ENCODE data around the gene MDM1.
A peak's percentile ranks its signal among the peaks of the same experiment; 100 is the strongest.

MDM1 gene

DNA sequence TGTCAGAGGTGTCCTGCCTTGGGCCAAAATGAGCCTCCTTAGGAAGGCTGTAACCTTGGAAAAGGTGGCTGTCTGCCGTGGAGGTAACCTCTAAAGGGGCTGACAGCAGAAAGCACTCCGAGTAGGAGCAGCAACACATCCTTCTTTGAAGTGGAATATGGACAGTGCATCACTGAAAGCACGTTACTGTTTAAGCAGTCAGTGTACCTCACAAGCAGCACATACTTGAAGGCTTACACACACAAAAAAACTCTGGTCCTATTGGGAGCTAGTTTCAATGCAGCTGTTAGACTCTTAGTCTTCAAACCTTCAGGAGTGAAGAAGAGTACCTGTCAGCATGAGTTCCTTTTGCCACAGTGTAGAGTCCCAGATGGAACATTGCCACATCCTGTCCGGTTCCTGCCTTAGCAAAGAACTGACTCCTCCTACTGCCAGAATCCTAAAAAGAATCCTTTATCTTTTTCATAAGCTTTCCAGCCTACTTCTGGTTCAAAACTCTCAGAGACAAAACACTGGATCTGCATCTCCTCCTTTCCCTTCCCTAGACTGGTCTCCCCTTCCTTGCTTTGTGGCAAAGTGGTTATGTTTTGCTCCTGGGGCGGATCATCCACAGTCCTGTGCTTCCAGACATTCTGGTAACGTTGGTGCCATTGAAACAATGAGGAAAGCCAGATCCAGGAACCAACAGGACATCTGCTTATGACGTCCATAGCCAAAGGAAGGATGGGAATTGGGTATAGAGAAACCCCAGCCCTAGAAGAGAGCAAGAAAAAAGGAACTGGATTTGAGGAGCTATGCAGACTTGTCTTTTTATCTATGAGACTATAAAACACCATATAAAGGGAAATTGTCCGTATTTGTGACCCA is 8.5 kb upstream of the MDM1 start:
- Histone ChIP-seq H3K4me3 (ENCODE audit: low read depth, low read length) (no peak overlapping the region), H3K27me3 (ENCODE audit: insufficient read depth, low read length) (peaks cover 38% of the 10 kb centered on the region), H3K4me1 (ENCODE audit: control insufficient read depth, insufficient read depth, low read length, unreplicated experiment) (no peaks in the 10 kb centered on the region), H3K36me3 (ENCODE audit: insufficient read depth, low read length) (no peaks in the 10 kb centered on the region), H3K79me2 (ENCODE audit: control insufficient read depth, insufficient read depth, low read length, unreplicated experiment) (no peaks in the 10 kb centered on the region), H3K27ac (ENCODE audit: low read depth, low read length) (no peak overlapping the region), H2AFZ (ENCODE audit: low read length, unreplicated experiment) (no peak overlapping the region)

DNA sequence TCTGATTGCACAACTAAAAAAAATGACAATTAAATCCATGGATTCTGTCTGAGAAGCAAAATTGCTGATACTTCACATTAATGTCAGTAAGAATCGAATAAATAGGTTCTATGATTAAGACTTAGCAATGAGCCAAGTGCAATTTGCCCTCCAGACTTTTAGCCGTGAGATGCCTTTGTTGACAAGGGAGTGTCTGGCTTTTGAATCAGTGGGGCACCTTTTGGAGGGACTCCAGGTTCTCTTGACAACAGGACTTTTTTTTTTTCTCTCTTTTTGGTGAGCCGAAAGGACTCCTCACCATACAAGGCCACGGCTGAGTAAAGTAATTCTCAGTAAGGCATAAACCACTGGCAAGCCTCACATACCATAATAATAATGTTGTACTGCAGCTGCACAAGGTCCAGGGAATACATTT is 4.7 kb upstream of the MDM1 start:
- Histone ChIP-seq H3K27ac (ENCODE audit: low read depth, low read length) (no peak overlapping the region), H2AFZ (ENCODE audit: low read length, unreplicated experiment) (no peak overlapping the region), H3K4me3 (ENCODE audit: low read depth, low read length) (no peak overlapping the region), H3K79me2 (ENCODE audit: control insufficient read depth, insufficient read depth, low read length, unreplicated experiment) (peaks cover under 1% of the 10 kb centered on the region), H3K4me1 (ENCODE audit: control insufficient read depth, insufficient read depth, low read length, unreplicated experiment) (no peaks in the 10 kb centered on the region), H3K27me3 (ENCODE audit: insufficient read depth, low read length) (peaks cover 11% of the 10 kb centered on the region; the same call in 1 of the 2 replicates), H3K36me3 (ENCODE audit: insufficient read depth, low read length) (no peaks in the 10 kb centered on the region)

DNA sequence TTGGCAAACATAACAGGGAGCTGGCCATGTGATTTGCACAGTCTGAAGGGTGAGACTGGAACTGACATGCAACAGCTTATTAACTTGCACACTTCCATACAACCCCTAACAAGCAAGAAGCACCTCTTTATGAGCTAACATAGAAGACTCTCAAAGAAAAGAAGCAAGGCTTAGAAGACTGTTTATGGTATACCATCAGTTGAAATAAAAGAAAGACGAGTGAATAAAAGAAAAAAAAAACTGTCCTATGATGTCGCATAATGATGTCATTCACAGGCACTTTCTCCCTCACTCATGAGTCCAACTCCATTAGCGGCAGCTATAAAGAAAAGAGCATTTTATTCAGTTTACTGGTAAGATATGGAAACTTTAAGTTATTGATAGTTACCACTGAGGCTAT is 3.3 kb upstream of the MDM1 start:
- H3K27me3 ChIP-seq (ENCODE audit: insufficient read depth, low read length): peaks cover 2% of the 10 kb centered on the region; the same call in 1 of the 2 replicates
- peaks cover 8% of the 10 kb centered on the region for H3K4me1 ChIP-seq (ENCODE audit: control insufficient read depth, insufficient read depth, low read length, unreplicated experiment)
- H2AFZ ChIP-seq (ENCODE audit: low read length, unreplicated experiment): no peak overlapping the region
- H3K27ac ChIP-seq (ENCODE audit: low read depth, low read length): no peak overlapping the region
- H3K36me3 ChIP-seq (ENCODE audit: insufficient read depth, low read length): no peaks in the 10 kb centered on the region
- no peak overlapping the region for H3K4me3 ChIP-seq (ENCODE audit: low read depth, low read length)
- peaks cover 12% of the 10 kb centered on the region for H3K79me2 ChIP-seq (ENCODE audit: control insufficient read depth, insufficient read depth, low read length, unreplicated experiment)

DNA sequence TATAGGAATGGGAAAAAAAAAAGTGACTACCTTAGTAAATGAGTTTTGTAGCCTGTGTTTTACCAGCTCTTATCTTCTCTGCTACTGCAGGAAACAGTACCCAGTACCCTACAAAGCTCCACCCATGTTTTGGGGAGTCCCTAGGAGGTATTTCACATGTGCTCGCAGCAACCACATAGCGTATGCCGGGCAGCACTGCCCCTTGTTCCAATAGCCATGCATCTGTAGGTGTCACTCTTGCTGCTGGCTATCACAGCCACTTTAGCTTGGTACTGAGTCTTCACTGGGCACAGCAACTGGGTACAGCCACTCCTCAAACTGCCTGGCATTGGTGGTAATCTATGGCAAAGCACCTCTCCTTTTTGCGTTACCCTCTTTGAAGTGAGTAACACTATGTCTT is 2.0 kb upstream of the MDM1 start:
- Histone ChIP-seq H3K27me3 (ENCODE audit: insufficient read depth, low read length) (no peaks in the 10 kb centered on the region), H3K79me2 (ENCODE audit: control insufficient read depth, insufficient read depth, low read length, unreplicated experiment) (peaks cover 12% of the 10 kb centered on the region), H2AFZ (ENCODE audit: low read length, unreplicated experiment) (no peak overlapping the region), H3K4me1 (ENCODE audit: control insufficient read depth, insufficient read depth, low read length, unreplicated experiment) (peaks cover 8% of the 10 kb centered on the region), H3K27ac (ENCODE audit: low read depth, low read length) (no peak overlapping the region), H3K4me3 (ENCODE audit: low read depth, low read length) (no peak overlapping the region), H3K36me3 (ENCODE audit: insufficient read depth, low read length) (no peaks in the 10 kb centered on the region)

DNA sequence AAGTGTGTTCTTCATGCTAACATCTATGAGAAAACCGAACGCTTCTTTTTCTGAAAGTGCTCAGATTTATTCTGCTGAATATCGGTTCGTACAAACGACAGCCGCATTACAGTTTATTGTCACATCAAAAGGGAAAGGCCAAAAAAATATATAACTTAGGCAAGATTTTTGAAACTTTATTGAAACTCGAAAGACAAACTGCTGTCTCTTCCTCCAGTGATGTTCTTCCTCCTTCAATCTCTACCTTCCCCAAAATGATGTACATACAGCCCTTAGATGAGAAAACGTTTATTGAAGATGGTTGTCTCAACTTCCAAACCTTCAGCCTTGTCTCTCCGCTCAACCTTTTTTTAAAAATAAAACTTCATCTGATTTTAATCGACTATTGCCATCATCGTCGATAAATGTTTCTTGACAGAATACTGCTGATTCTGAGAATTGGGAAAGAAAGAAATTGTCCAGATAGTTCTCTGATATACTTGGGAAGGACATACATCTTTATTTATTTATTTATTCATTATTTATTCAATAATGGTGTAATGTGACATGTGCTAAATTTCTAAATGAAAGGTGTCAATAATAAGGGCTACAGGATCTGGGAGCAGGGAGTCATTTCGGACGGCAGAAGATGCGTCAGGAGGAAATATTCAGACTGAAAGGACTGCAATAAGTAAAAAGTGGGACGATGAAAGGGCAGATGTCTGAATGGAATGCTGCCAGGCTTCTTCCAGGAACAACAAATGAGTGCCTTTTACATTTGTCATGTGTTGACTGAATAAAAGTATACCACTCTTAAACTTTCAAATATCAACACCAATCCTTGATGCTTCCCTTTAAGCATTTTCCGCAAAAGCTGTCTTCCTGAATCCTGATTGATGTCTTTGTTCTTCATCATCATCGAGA is 817 bp upstream of the MDM1 start:
- H3K27me3 ChIP-seq (ENCODE audit: insufficient read depth, low read length): no peaks in the 10 kb centered on the region
- peaks cover 12% of the 10 kb centered on the region for H3K79me2 ChIP-seq (ENCODE audit: control insufficient read depth, insufficient read depth, low read length, unreplicated experiment)
- H3K4me3 ChIP-seq (ENCODE audit: low read depth, low read length): peak overlapping the region; percentile 76
- H3K36me3 ChIP-seq (ENCODE audit: insufficient read depth, low read length): no peaks in the 10 kb centered on the region
- H3K27ac ChIP-seq (ENCODE audit: low read depth, low read length): no peak overlapping the region
- peaks cover 8% of the 10 kb centered on the region for H3K4me1 ChIP-seq (ENCODE audit: control insufficient read depth, insufficient read depth, low read length, unreplicated experiment)
- H2AFZ ChIP-seq (ENCODE audit: low read length, unreplicated experiment): peak overlapping the region; percentile 99

DNA sequence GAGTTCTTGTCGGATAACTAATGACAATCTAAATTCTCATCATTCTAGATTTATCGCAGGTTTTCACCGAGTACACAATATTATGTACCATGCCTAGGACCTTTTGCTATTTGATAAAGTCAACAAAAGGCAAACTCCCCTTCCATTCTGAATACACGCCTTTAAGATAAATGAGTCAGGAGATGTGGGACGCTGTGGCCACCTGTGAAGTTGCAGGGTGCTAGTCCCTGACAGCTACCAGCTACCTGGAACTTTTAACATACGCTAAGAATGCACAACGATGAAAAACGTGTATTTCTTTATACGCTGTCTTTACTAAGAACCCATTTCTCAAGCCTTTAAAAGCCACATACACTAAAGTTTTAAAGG is 678 bp downstream of the MDM1 start:
- Histone ChIP-seq H3K36me3 (ENCODE audit: insufficient read depth, low read length) (no peaks in the 10 kb centered on the region), H2AFZ (ENCODE audit: low read length, unreplicated experiment) (peak overlapping the region; percentile 7), H3K79me2 (ENCODE audit: control insufficient read depth, insufficient read depth, low read length, unreplicated experiment) (peaks cover 12% of the 10 kb centered on the region), H3K4me1 (ENCODE audit: control insufficient read depth, insufficient read depth, low read length, unreplicated experiment) (peaks cover 8% of the 10 kb centered on the region), H3K4me3 (ENCODE audit: low read depth, low read length) (peak overlapping the region; percentile 76), H3K27me3 (ENCODE audit: insufficient read depth, low read length) (no peaks in the 10 kb centered on the region), H3K27ac (ENCODE audit: low read depth, low read length) (no peak overlapping the region)

DNA sequence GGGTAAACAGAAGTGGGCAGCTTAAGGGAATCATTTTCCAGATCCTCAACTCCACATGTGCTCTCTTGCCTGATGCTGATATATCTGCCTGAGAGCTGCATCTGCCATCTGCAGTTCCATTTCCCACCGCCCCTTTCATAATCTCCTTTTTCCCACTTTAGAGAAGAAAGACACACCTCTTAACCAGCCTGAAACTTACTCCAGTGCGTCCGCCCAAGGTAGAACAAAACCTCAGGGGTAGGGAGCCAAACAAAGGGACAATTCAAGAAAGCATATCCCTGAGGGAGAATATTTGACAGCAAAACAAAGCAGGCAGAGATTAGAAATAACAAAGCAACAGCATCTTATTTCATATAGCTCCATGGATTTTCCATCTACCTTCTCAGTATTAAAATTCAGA is 4.3 kb downstream of the MDM1 start:
- Histone ChIP-seq H3K4me3 (ENCODE audit: low read depth, low read length) (no peak overlapping the region), H3K4me1 (ENCODE audit: control insufficient read depth, insufficient read depth, low read length, unreplicated experiment) (peaks cover 17% of the 10 kb centered on the region), H3K27ac (ENCODE audit: low read depth, low read length) (no peak overlapping the region), H3K79me2 (ENCODE audit: control insufficient read depth, insufficient read depth, low read length, unreplicated experiment) (peaks cover 12% of the 10 kb centered on the region), H3K27me3 (ENCODE audit: insufficient read depth, low read length) (no peaks in the 10 kb centered on the region), H3K36me3 (ENCODE audit: insufficient read depth, low read length) (no peaks in the 10 kb centered on the region), H2AFZ (ENCODE audit: low read length, unreplicated experiment) (no peak overlapping the region)

DNA sequence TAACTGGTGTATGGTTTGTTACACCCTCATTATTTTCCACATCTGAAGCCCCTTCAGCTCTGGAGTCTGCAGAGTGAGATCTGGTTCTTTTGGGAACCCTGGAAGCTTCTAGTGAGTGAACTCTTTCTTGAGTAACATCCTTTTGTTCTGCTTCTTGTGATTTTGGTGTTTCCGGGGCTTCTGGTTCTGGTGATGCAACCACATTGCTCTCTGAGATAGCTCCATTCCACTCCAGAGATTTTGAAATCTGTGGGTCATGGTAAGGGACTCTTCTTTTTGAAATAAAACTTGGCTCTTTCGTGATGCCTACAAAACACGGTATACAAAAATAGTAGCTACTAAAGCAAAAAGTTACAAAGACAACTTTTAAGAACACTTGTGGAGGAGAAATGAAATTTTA is 5.4 kb downstream of the MDM1 start:
- Histone ChIP-seq H3K27ac (ENCODE audit: low read depth, low read length) (no peak overlapping the region), H3K36me3 (ENCODE audit: insufficient read depth, low read length) (no peaks in the 10 kb centered on the region)

DNA sequence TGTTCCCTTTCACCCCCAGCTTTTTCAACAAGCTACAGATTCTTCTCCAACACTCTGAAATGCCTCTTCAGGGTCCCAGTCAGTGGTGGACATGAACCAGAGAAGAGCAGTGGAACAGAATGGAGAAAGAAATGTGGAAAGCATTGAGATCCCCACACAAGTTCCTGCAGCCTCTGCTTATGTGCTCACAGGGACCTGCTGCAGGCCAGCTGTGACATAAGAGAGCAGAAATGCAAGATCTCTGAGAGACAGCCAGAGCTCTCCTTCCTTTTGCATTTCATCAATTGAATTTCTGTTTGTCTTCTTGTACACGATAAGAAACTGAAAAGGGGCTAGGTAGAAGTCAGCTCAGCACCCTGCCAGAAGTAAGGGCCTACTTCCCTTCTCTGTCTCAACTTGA is 6.2 kb downstream of the MDM1 start:
- Histone ChIP-seq H3K36me3 (ENCODE audit: insufficient read depth, low read length) (no peaks in the 10 kb centered on the region), H3K79me2 (ENCODE audit: control insufficient read depth, insufficient read depth, low read length, unreplicated experiment) (peaks cover 3% of the 10 kb centered on the region), H2AFZ (ENCODE audit: low read length, unreplicated experiment) (no peak overlapping the region), H3K4me1 (ENCODE audit: control insufficient read depth, insufficient read depth, low read length, unreplicated experiment) (peaks cover 16% of the 10 kb centered on the region), H3K27ac (ENCODE audit: low read depth, low read length) (no peak overlapping the region), H3K4me3 (ENCODE audit: low read depth, low read length) (no peak overlapping the region), H3K27me3 (ENCODE audit: insufficient read depth, low read length) (no peaks in the 10 kb centered on the region)

More for the DNA sequence above, 5.4 kb downstream of the MDM1 start:
- no peak overlapping the region for H2AFZ ChIP-seq (ENCODE audit: low read length, unreplicated experiment)
- no peak overlapping the region for H3K4me3 ChIP-seq (ENCODE audit: low read depth, low read length)
- peaks cover 10% of the 10 kb centered on the region for H3K79me2 ChIP-seq (ENCODE audit: control insufficient read depth, insufficient read depth, low read length, unreplicated experiment)
- no peaks in the 10 kb centered on the region for H3K27me3 ChIP-seq (ENCODE audit: insufficient read depth, low read length)
- H3K4me1 ChIP-seq (ENCODE audit: control insufficient read depth, insufficient read depth, low read length, unreplicated experiment): peaks cover 17% of the 10 kb centered on the region

DNA sequence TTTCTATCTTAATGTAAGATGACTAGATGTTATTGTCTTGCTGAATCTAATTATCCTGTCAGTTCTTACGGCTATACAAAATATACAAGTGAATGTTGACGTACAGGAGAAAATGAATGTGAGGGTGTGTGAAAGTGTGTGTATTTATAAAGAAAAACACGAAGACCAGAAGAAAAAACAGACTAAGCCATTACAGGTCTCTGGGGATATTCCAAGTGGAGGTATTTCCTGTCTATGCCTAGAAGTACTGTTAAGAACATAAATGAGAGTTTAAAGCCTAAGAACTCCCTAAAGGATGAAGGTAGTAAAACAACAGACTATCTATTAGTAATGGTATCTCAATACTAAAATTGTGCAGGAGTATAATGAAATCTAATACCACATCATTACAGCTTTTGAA is 7.6 kb downstream of the MDM1 start:
- H3K4me3 ChIP-seq (ENCODE audit: low read depth, low read length): no peak overlapping the region
- H3K27me3 ChIP-seq (ENCODE audit: insufficient read depth, low read length): no peaks in the 10 kb centered on the region
- 0 out of 2 replicates have a peak, but pooled peaks cover 3% of the 10 kb centered on the region for H3K36me3 ChIP-seq (ENCODE audit: insufficient read depth, low read length)
- no peak overlapping the region for H3K27ac ChIP-seq (ENCODE audit: low read depth, low read length)
- no peaks in the 10 kb centered on the region for H3K79me2 ChIP-seq (ENCODE audit: control insufficient read depth, insufficient read depth, low read length, unreplicated experiment)
- H3K4me1 ChIP-seq (ENCODE audit: control insufficient read depth, insufficient read depth, low read length, unreplicated experiment): peaks cover 27% of the 10 kb centered on the region
- no peak overlapping the region for H2AFZ ChIP-seq (ENCODE audit: low read length, unreplicated experiment)
